Measurements from ENCODE around the gene TRHDE.

GRCh38 chr12:72570601-72571000 lies 298.4 kb downstream of the TRHDE start:
- TF ChIP-seq CTCF (IDR thresholded peaks at IDR 0.05; ENCODE audit: low read depth, low read length) (peak; percentile 59), POLR2A (IDR thresholded peaks at IDR 0.05; ENCODE audit: extremely low read depth, insufficient read length) (no peak)

Measured in NB4 (cell line).